Inferior parietal cortex (tissue), 1 donor: ENCODE data around the gene FAM222B.
"Not testable (repeated sequence)": the region's sequence is repeated elsewhere in the genome, so short reads cannot be mapped to it uniquely, and the experiment has no call there.

Experiments
- DNase-seq: peaks from one replicate; pipeline ENCODE4 v3.0.0-alpha.2; 2016; ENCODE audit errors: extremely low spot score

FAM222B gene

GRCh38 chr17:28746611-28747050 is 96.0 kb downstream of the FAM222B start:
- DNase-seq, result no peak

GRCh38 chr17:28745786-28746411 is 96.7 kb downstream of the FAM222B start:
- DNase-seq, result no peak

- DNase-seq, result peak; percentile 79
Observed at GRCh38 chr17:28744972-28745785, 97.4 kb downstream of the FAM222B start.

GRCh38 chr17:28744104-28744971 is 98.3 kb downstream of the FAM222B start:
- peak; percentile 47 for DNase-seq

GRCh38 chr17:28743243-28744103 is 99.1 kb downstream of the FAM222B start, which contains the start of gene TRAF4:
Gene TRAF4 (plus strand): TSS chr17:28744011. CDS start chr17:28744113, 102 bp downstream.
- peak; percentile 72 for DNase-seq

- peak; percentile 45 for DNase-seq
Observed at GRCh38 chr17:28741358-28742349, 100.9 kb downstream of the FAM222B start.

- no peak for DNase-seq
Observed at GRCh38 chr17:28740406-28741357, 101.9 kb downstream of the FAM222B start.

- DNase-seq, result no peak
Observed at GRCh38 chr17:28738680-28739384, 103.8 kb downstream of the FAM222B start.

GRCh38 chr17:28737770-28738679 is 104.6 kb downstream of the FAM222B start:
- no peak for DNase-seq

- DNase-seq, result no peak
Observed at GRCh38 chr17:28737316-28737715, 105.3 kb downstream of the FAM222B start.

- not testable (repeated sequence) for DNase-seq
Observed at GRCh38 chr17:28735913-28736769, 106.4 kb downstream of the FAM222B start.

- DNase-seq, result no peak
Observed at GRCh38 chr17:28735242-28735722, 107.3 kb downstream of the FAM222B start.

- no peak for DNase-seq
Observed at GRCh38 chr17:28734712-28735241, 107.8 kb downstream of the FAM222B start.

GRCh38 chr17:28733346-28733745 is 109.2 kb downstream of the FAM222B start:
- no peak for DNase-seq

GRCh38 chr17:28729950-28730330 is 112.7 kb downstream of the FAM222B start:
- DNase-seq, result no peak
